Measurements from ENCODE around the gene SHCBP1.
A peak's percentile ranks its signal among the peaks of the same experiment; 100 is the strongest.
"Not testable (repeated sequence)": the region's sequence is repeated elsewhere in the genome, so short reads cannot be mapped to it uniquely, and the experiment has no call there.

Gene SHCBP1

GRCh38 chr16:46621006-46621933 is at the start of gene SHCBP1:
Gene SHCBP1, minus strand, starts transcription at chr16:46621379. Its CDS starts 20 bp downstream, at chr16:46621359.
- DNase-seq: peak; percentile 64

- DNase-seq: no peak
Observed at GRCh38 chr16:46662123-46662522, 40.9 kb upstream of the SHCBP1 start.

GRCh38 chr16:46658925-46659324 is 37.7 kb upstream of the SHCBP1 start:
- no peak for DNase-seq

GRCh38 chr16:46651305-46651704 is 30.1 kb upstream of the SHCBP1 start:
- DNase-seq: no peak

- no peak for DNase-seq
Observed at GRCh38 chr16:46650254-46650623, 29.1 kb upstream of the SHCBP1 start.

- DNase-seq: no peak
Observed at GRCh38 chr16:46649588-46650253, 28.5 kb upstream of the SHCBP1 start.

GRCh38 chr16:46648656-46649055 is 27.5 kb upstream of the SHCBP1 start:
- no peak for DNase-seq

- no peak for DNase-seq
Observed at GRCh38 chr16:46638947-46639925, 18.1 kb upstream of the SHCBP1 start.

- DNase-seq: no peak
Observed at GRCh38 chr16:46632778-46633733, 11.9 kb upstream of the SHCBP1 start.

- no peak for DNase-seq
Observed at GRCh38 chr16:46629331-46630219, 8.4 kb upstream of the SHCBP1 start.

GRCh38 chr16:46627746-46628145 is 6.6 kb upstream of the SHCBP1 start:
- DNase-seq: no peak

- not testable (repeated sequence) for DNase-seq
Observed at GRCh38 chr16:46626681-46627080, 5.5 kb upstream of the SHCBP1 start.

GRCh38 chr16:46624862-46625261 is 3.7 kb upstream of the SHCBP1 start:
- DNase-seq: not testable (repeated sequence)

GRCh38 chr16:46623707-46624106 is 2.5 kb upstream of the SHCBP1 start:
- not testable (repeated sequence) for DNase-seq

- DNase-seq: not testable (repeated sequence)
Observed at GRCh38 chr16:46623246-46623645, 2.1 kb upstream of the SHCBP1 start.

GRCh38 chr16:46621934-46622676 is 926 bp upstream of the SHCBP1 start:
- no peak for DNase-seq

- no peak for DNase-seq
Observed at GRCh38 chr16:46620266-46621005, 743 bp downstream of the SHCBP1 start.

GRCh38 chr16:46618516-46618915 is 2.7 kb downstream of the SHCBP1 start:
- no peak for DNase-seq

GRCh38 chr16:46614006-46614405 is 7.2 kb downstream of the SHCBP1 start:
- no peak for DNase-seq

All from activated naive CD4-positive, alpha-beta T cell treated with anti-CD3 and anti-CD28 coated beads, Interleukin-2, amount 50 U/mL, for 16 hours (primary cell).